Kasumi-1 (cell line): ENCODE data around the gene CLDN7.

Experiments
- DNase-seq, 2 experiments: peaks; one replicate each; lab custom pipeline; 2025; lab: John Stamatoyannopoulos, UW

The CLDN7 gene

DNA sequence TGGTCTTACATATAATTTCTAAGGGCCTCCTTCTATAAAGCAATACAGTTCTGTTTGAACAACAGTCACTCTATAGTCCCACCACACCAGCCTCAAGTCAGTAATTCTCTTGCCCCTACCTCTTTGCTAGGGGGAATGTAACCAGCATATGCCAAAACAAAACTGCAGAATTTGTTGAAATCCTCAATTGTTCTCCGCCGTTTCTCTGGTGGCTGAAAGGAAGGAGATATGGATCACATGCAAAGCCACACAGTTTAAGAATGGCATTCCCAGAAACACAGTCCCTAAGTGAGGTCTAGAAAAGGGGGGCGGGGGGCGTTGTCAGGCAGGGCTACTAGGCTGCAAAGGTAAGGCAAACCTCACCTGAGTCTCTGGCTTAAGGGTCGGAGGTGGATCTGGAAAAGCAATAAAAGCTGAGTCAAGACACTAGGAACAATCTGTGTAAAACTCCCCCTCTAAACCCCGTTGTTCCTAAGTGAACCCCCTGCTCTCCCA lies 25.0 kb downstream of the CLDN7 start:
- no peak for DNase-seq

- no peak for DNase-seq
Measured at GRCh38 chr17:7236808-7237207, 25.5 kb downstream of the CLDN7 start.

DNA sequence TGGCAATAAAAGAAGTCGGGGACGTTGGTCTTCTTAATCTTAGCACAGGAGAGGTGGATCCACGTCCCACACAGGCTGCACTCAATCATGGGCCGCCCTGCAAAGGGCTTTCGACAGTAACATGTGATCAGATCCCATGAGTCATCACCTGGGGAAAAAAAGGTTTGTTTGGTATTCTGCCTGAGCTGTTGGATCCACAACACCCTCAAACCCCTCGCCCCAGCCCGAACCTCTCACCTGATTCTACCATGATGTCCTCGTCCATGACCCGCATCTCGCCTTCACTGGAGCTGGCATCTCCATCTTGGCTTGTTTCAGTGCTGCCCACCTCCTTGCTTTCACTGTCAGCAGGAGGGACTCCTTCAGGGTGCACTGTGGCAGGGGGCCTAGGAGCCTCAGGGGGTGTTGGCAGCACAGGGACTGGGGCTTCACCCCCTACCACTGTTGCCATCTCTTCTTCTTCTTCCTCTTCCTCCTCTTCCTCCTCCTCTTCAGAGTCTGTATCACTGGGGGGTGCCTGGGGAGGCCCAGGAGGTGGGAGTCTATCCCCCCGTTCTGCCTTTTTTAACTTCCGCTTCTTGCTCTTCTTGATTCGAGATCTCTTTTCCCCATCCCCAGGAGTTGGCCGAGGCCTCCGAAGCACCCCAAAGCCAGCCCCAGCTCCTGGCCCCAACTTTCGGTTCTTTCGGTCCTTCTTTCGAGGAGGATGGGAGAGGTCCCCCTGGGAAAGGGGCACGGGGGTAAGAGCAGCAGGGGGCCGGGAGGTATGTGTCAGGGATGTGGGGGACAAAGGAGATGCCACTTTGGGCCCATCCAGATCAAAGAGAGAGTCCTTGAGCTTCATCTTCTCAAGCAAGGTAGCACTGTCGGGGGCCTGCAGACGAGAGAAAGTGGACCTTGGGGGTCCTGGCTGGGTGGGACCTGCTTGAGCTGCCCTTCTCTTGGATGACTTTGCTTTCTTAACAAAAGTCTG lies 26.3 kb downstream of the CLDN7 start:
- DNase-seq: no peak

- DNase-seq: peak; percentile 85 to 86
Measured at GRCh38 chr17:7234083-7234951, 28.0 kb downstream of the CLDN7 start, which contains the start of gene DVL2. Gene DVL2, minus strand, starts transcription at chr17:7234517. Its CDS starts 255 bp downstream, at chr17:7234262.

DNA sequence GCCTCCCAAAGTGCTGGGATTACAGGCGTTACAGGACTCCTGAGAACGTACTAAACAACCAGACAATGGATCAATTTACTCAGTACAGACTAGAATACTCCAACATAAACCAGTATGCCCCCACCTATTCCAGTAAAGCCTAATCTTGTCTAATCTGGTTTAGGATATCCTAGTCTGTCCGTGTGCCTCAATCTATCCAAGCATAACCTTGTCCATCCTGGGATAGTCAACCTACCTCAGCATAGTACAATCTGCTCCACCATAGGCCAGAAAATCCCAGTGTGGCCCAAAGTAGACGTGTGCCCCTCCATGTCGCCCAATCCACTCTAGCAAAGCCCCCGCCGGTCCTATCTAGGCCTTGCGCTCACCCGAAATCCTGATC lies 28.6 kb downstream of the CLDN7 start:
- peak in 1 of 2 experiments; percentile 24 for DNase-seq

- DNase-seq: no peak
Measured at GRCh38 chr17:7232114-7232513, 30.2 kb downstream of the CLDN7 start.

- DNase-seq: no peak
Measured at GRCh38 chr17:7229504-7229903, 32.8 kb downstream of the CLDN7 start.

DNA sequence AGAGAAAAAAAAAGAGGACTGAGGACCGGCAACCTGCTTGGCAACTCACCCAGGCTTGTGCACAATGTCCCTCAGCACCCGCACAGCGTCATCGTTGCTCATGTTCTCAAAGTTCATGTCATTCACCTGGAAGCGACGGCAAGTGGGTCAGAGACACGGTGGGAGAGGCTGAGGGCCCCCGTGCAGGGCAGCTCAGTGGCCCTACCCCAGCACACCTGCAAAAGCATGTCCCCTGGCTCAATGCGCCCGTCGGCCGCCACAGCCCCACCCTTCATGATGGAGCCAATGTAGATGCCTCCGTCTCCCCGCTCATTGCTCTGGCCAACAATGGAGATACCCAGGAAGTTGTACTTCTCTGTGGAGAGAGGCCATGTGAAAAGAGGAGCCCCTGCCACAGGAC lies 33.4 kb downstream of the CLDN7 start:
- no peak for DNase-seq

- no peak for DNase-seq
Measured at GRCh38 chr17:7226721-7227710, 35.3 kb downstream of the CLDN7 start.

DNA sequence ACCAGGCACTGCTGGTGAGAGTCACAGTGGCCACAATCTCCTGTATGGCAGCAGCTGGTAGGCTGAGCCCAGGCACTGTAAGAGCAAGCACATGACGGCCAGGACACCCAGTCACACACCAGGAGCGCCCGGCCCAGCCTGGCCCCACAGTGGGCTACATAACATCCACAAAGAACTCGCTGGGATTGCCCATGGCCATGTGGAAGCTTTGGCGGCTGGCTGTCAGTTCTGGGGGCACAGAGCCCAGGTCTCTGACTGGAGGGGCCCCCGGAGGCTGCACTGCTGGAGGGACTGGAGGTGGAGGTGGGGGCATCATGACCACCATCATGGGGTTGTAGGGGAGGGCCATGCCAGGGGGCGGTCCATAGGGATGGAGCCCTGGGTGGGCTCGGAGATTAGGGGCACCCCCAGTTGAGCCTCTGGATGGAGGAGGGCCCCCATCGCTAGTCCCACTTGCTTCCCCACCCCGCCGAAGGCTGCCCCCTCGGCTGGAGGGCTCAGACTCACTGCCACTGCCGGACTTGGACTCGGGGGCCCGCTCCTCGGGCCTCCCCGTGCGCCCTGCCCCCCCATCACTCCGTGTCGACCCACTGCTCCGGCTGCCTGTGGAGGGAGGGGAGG lies 36.5 kb downstream of the CLDN7 start:
- no peak for DNase-seq

- DNase-seq: no peak
Measured at GRCh38 chr17:7224661-7225111, 37.6 kb downstream of the CLDN7 start.

- no peak for DNase-seq
Measured at GRCh38 chr17:7224110-7224509, 38.2 kb downstream of the CLDN7 start.

GRCh38 chr17:7223375-7223774 lies 38.9 kb downstream of the CLDN7 start:
- DNase-seq: no peak

DNA sequence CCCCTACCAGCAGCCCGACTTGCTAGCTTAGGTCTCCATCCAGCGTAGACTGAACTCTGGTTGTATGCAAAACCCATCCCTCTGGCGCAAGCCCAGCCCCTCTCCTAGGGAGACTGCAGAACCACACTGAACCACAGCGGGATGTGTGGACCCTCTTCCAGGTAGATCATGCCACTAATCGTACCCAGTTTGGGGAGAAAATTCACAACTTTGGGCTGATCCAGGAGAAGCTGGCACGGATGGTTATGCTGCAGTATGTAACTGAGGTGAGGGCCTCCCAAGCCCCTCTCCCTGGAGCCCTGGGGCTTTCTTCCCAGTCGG lies 39.3 kb downstream of the CLDN7 start:
- no peak for DNase-seq

GRCh38 chr17:7222093-7222971 lies 39.9 kb downstream of the CLDN7 start:
- DNase-seq: no peak

DNA sequence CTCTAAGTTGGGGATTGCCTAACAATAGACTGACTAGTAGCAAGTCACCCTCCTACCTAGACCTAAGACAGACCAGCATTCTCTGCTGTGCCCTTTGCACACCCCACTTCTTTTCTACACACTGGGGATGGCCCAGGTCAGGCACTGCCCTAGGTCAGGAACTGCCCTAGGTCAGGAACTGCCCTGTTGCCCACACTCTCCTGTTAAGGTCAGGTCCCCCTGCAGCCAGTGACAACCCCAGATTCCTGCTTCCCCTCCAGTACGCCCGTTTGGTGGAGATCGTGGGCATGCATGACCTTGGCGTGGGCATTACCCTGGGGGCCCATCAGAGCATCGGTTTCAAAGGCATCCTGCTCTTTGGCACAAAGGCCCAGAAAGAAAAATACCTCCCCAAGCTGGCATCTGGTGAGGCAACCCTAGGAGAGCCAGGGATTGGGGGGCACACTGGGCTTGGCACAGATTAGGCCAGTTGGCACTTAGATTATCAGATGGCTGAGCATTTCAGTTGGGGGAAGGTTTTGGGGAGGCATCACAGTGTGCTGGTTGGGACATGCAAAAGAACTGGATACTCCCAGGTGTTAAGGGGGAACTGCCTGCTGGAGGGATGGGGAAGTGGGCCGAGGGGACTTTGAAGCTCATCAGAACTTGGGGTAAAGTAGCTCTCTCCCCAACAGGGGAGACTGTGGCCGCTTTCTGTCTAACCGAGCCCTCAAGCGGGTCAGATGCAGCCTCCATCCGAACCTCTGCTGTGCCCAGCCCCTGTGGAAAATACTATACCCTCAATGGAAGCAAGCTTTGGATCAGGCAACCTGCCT lies 40.8 kb downstream of the CLDN7 start:
- no peak for DNase-seq

GRCh38 chr17:7220593-7221277 lies 41.5 kb downstream of the CLDN7 start:
- DNase-seq: peak; percentile 25 to 35
